Liver (tissue), 3 donors: ENCODE measurements around the gene NCK2.

Source experiments
- CTCF ChIP-seq: fragments of 150-350 bp; IDR thresholded peaks from 2 replicates; pipeline ENCODE4 v1.5.1; 2017; ENCODE audit warnings: improper control_type of control experiment, low read depth, low read length; ENCODE audit not compliant: missing input control
- FOXA1 ChIP-seq: IDR thresholded peaks from 2 replicates; pipeline ENCODE4 v1.6.1; 2016; ENCODE audit warnings: antibody characterized with exemption
- REST ChIP-seq: IDR thresholded peaks from 2 replicates; pipeline ENCODE4 v1.6.1; 2016; ENCODE audit warnings: antibody characterized with exemption, mild to moderate bottlenecking
- TAF1 ChIP-seq: conservative IDR thresholded peaks from 2 replicates; pipeline ENCODE4 v1.6.1; 2016; ENCODE audit warnings: antibody characterized with exemption, mild to moderate bottlenecking
- YY1 ChIP-seq: IDR thresholded peaks from 2 replicates; pipeline ENCODE4 v1.6.1; 2016; ENCODE audit warnings: antibody characterized with exemption, mild to moderate bottlenecking
- ZBTB33 ChIP-seq: IDR thresholded peaks from 2 replicates; pipeline ENCODE4 v1.6.1; 2016; ENCODE audit warnings: antibody characterized with exemption
- donor health status: healthy.
- donor health status: healthy.

GRCh38 chr2:105755895-105756294 is 11.2 kb downstream of the NCK2 start:
- TF ChIP-seq CTCF: no peak
- TF ChIP-seq FOXA1: no peak
- TF ChIP-seq REST: no peak
- TF ChIP-seq YY1: no peak
- TF ChIP-seq TAF1: no peak
- no peak for TF ChIP-seq ZBTB33
